Liver (tissue), 9 donors: ENCODE measurements around the gene MASP1. TPM values are rescaled to one million over a fixed set of nuclear protein-coding genes. Genes with fewer than 3 reads are reported as not detected.
A peak's percentile ranks its signal among the peaks of the same experiment; 100 is the strongest.

Experiments
- DNase-seq: peaks from one replicate; pipeline ENCODE4 v3.0.0-alpha.2; 2017; ENCODE audit warnings: low spot score
- H3K27ac ChIP-seq, 2 donors: one replicate each; pipeline ENCODE4 v1.7.0; 2013; ENCODE audit warnings: inconsistent platforms in 2 of 2, low read length in 2 of 2, control low read depth in 1 of 2, low read depth in 1 of 2, mild to moderate bottlenecking in 1 of 2
- H3K27me3 ChIP-seq, 4 donors: one replicate each; pipeline versions ENCODE4 v1.6.1 to v1.7.0; 2013; ENCODE audit warnings: low read length in 3 of 4, inconsistent platforms in 1 of 4, mild to moderate bottlenecking in 1 of 4, moderate library complexity in 1 of 4; ENCODE audit not compliant: control insufficient read depth in 4 of 4, insufficient read depth in 4 of 4
- H3K36me3 ChIP-seq, 4 donors: one replicate each; pipeline versions ENCODE4 v1.6.1 to v1.7.0; 2013; ENCODE audit warnings: low read length in 3 of 4, mild to moderate bottlenecking in 3 of 4, low read depth in 1 of 4, moderate library complexity in 1 of 4; ENCODE audit not compliant: control insufficient read depth in 4 of 4, insufficient read depth in 3 of 4
- H3K4me1 ChIP-seq, 4 donors: one replicate each; pipeline versions ENCODE4 v1.6.1 to v1.7.0; 2013; ENCODE audit warnings: low read length in 3 of 4, mild to moderate bottlenecking in 3 of 4, moderate library complexity in 1 of 4; ENCODE audit not compliant: control insufficient read depth in 4 of 4, insufficient read depth in 4 of 4
- H3K4me3 ChIP-seq, 3 donors: one replicate each; pipeline versions ENCODE4 v1.6.1 to v1.7.0; 2013; ENCODE audit warnings: low read length in 3 of 3, control low read depth in 1 of 3, low read depth in 1 of 3, mild to moderate bottlenecking in 1 of 3
- H3K9ac ChIP-seq, 2 donors: one replicate each; pipeline ENCODE4 v1.7.0; 2013; ENCODE audit warnings: low read length in 2 of 2, mild to moderate bottlenecking in 2 of 2, moderate library complexity in 2 of 2, control low read depth in 1 of 2, low read depth in 1 of 2
- H3K9me3 ChIP-seq, 4 donors: one replicate each; pipeline versions ENCODE4 v1.6.1 to v1.7.0; 2013; ENCODE audit warnings: low read length in 3 of 4; ENCODE audit not compliant: control insufficient read depth in 4 of 4
- EGR1 ChIP-seq, 2 donors: IDR thresholded peaks; 2 replicates each; pipeline ENCODE4 v1.6.1; 2016 to 2018; ENCODE audit warnings: antibody characterized with exemption in 2 of 2, low read depth in 2 of 2
- FOXA1 ChIP-seq: IDR thresholded peaks from 2 replicates; pipeline ENCODE4 v1.6.1; 2016; ENCODE audit warnings: antibody characterized with exemption
- FOXA2 ChIP-seq: IDR thresholded peaks from 2 replicates; pipeline ENCODE4 v1.6.1; 2016; ENCODE audit warnings: antibody characterized with exemption
- GABPA ChIP-seq, 2 donors: IDR thresholded peaks in 1 of 2; conservative IDR thresholded peaks in 1 of 2; 2 replicates each; pipeline ENCODE4 v1.6.1; 2016; ENCODE audit warnings: antibody characterized with exemption in 2 of 2, mild to moderate bottlenecking in 1 of 2, moderate library complexity in 1 of 2
- HNF4A ChIP-seq, 2 donors: conservative IDR thresholded peaks; 2 replicates each; pipeline ENCODE4 v1.6.1; 2016; ENCODE audit warnings: antibody characterized with exemption in 2 of 2, mild to moderate bottlenecking in 2 of 2
- HNF4G ChIP-seq: IDR thresholded peaks from 2 replicates; pipeline ENCODE4 v1.6.1; 2016; ENCODE audit warnings: antibody characterized with exemption
- JUND ChIP-seq, 2 donors: IDR thresholded peaks; 2 replicates each; pipeline ENCODE4 v1.6.1; 2016; ENCODE audit warnings: antibody characterized with exemption in 2 of 2
- NR2F2 ChIP-seq: IDR thresholded peaks from 2 replicates; pipeline ENCODE4 v1.6.1; 2016; ENCODE audit warnings: antibody characterized with exemption
- RAD21 ChIP-seq, 2 donors: IDR thresholded peaks; 2 replicates each; pipeline ENCODE4 v1.6.1; 2016; ENCODE audit warnings: antibody characterized with exemption in 2 of 2, mild to moderate bottlenecking in 2 of 2
- RXRA ChIP-seq, 2 donors: IDR thresholded peaks; 2 replicates each; pipeline ENCODE4 v1.6.1; 2017 to 2018; ENCODE audit warnings: antibody characterized with exemption in 2 of 2, mild to moderate bottlenecking in 1 of 2
- SP1 ChIP-seq: IDR thresholded peaks from 2 replicates; pipeline ENCODE4 v1.6.1; 2018; ENCODE audit warnings: antibody characterized with exemption, mild to moderate bottlenecking
- TAF1 ChIP-seq: conservative IDR thresholded peaks from 2 replicates; pipeline ENCODE4 v1.6.1; 2016; ENCODE audit warnings: antibody characterized with exemption, mild to moderate bottlenecking
- YY1 ChIP-seq: IDR thresholded peaks from 2 replicates; pipeline ENCODE4 v1.6.1; 2016; ENCODE audit warnings: antibody characterized with exemption, mild to moderate bottlenecking
- WGBS: extraction: QIAGEN DNeasy Blood & Tissue Kit; methylation state at CpG from one replicate; pipeline ENCODE4 v1.1.7; 2013; 5-methylcytosine and 5-hydroxymethylcytosine counted together
- polyA plus RNA-seq, 2 donors: library from polyadenylated mRNA; stranded (reverse) in 1 of 2; unstranded in 1 of 2; fragments of 200-250 nt in 1 of 2; fragments of >200 nt in 1 of 2; fragmentation: Nextera tagmentation in 1 of 2; extraction: Ambion mirVana in 1 of 2; gene quantifications; one replicate each; pipeline versions ENCODE4 v1.2.1 to v1.2.3, GENCODE V29; 2013 to 2015
- total RNA-seq, 2 donors: library from RNA; depleted of rRNA; stranded (reverse); fragments of >200 nt; gene quantifications; one replicate each; pipeline ENCODE4 v1.2.3, GENCODE V29; 2014
- TF ChIP-seq, protein P1 (sequence below): IDR thresholded peaks from 2 replicates; pipeline ENCODE4 v1.6.1; 2016; ENCODE audit warnings: antibody characterized with exemption
- TF ChIP-seq, protein P2 (sequence below): IDR thresholded peaks from 2 replicates; pipeline ENCODE4 v1.6.1; 2016; ENCODE audit warnings: antibody characterized with exemption, mild to moderate bottlenecking
- TF ChIP-seq, protein P3 (sequence below): IDR thresholded peaks from 2 replicates; pipeline ENCODE4 v1.6.1; 2016; ENCODE audit warnings: antibody characterized with exemption
- TF ChIP-seq, protein P4 (sequence below): IDR thresholded peaks from 2 replicates; pipeline ENCODE4 v1.6.1; 2016; ENCODE audit warnings: antibody characterized with exemption
- TF ChIP-seq, protein P5 (sequence below): fragments of 150-350 bp; IDR thresholded peaks from 2 replicates; pipeline ENCODE4 v1.5.1; 2017; ENCODE audit warnings: improper control_type of control experiment, low read depth, low read length; ENCODE audit not compliant: missing input control
- donor health status: healthy.
- donor health status: healthy.
- donor health status: healthy.
- donor health status: healthy.
- donor health status: healthy.

Gene MASP1
- total and polyA plus RNA-seq, 4 donors, result 53.2 to 83.8 (median 73.8) TPM

DNA sequence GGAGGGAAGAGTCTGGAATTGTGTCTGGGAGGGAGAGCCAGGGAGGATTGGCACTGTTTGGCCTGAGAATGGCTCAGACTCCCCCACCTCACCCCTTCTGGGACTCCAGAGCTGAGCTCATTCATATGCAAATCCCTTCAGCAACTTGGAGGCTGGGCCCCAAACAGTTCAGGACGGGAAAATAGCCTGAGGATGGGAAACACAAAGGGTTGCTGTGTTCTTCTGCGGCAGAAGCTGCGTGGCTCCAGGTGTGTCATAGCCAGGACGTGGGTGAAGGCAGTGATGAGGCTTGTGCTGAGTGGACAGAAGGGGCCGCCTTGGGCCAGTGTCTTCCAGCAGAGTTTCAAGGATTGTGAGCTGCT, 16.6 kb downstream of the MASP1 start:
- 68% methylated on average over 5 of the region's 5 CpGs for WGBS
- H3K9me3 ChIP-seq, result peaks cover 0 to 6% (median 0%) of the 10 kb centered on the region in 4 donors

More for the DNA sequence above, 16.6 kb downstream of the MASP1 start:
- peak overlapping the region in 1 of 2 donors; percentile 5 for H3K27ac ChIP-seq
- no peaks in the 10 kb centered on the region for H3K27me3 ChIP-seq
- no peak overlapping the region for H3K9ac ChIP-seq
- H3K4me1 ChIP-seq, result peaks cover 8 to 43% (median 26%) of the 10 kb centered on the region in 4 donors
- no peak overlapping the region for H3K4me3 ChIP-seq
- peaks cover 1 to 37% (median 16%) of the 10 kb centered on the region in 4 donors for H3K36me3 ChIP-seq
- TF ChIP-seq, protein P1, sequence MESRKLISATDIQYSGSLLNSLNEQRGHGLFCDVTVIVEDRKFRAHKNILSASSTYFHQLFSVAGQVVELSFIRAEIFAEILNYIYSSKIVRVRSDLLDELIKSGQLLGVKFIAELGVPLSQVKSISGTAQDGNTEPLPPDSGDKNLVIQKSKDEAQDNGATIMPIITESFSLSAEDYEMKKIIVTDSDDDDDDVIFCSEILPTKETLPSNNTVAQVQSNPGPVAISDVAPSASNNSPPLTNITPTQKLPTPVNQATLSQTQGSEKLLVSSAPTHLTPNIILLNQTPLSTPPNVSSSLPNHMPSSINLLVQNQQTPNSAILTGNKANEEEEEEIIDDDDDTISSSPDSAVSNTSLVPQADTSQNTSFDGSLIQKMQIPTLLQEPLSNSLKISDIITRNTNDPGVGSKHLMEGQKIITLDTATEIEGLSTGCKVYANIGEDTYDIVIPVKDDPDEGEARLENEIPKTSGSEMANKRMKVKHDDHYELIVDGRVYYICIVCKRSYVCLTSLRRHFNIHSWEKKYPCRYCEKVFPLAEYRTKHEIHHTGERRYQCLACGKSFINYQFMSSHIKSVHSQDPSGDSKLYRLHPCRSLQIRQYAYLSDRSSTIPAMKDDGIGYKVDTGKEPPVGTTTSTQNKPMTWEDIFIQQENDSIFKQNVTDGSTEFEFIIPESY, result no peak
- TF ChIP-seq, protein P2, sequence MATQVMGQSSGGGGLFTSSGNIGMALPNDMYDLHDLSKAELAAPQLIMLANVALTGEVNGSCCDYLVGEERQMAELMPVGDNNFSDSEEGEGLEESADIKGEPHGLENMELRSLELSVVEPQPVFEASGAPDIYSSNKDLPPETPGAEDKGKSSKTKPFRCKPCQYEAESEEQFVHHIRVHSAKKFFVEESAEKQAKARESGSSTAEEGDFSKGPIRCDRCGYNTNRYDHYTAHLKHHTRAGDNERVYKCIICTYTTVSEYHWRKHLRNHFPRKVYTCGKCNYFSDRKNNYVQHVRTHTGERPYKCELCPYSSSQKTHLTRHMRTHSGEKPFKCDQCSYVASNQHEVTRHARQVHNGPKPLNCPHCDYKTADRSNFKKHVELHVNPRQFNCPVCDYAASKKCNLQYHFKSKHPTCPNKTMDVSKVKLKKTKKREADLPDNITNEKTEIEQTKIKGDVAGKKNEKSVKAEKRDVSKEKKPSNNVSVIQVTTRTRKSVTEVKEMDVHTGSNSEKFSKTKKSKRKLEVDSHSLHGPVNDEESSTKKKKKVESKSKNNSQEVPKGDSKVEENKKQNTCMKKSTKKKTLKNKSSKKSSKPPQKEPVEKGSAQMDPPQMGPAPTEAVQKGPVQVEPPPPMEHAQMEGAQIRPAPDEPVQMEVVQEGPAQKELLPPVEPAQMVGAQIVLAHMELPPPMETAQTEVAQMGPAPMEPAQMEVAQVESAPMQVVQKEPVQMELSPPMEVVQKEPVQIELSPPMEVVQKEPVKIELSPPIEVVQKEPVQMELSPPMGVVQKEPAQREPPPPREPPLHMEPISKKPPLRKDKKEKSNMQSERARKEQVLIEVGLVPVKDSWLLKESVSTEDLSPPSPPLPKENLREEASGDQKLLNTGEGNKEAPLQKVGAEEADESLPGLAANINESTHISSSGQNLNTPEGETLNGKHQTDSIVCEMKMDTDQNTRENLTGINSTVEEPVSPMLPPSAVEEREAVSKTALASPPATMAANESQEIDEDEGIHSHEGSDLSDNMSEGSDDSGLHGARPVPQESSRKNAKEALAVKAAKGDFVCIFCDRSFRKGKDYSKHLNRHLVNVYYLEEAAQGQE, result no peak
- no peak for TF ChIP-seq RXRA (IDR thresholded peaks at IDR 0.05)
- TF ChIP-seq RAD21 (IDR thresholded peaks at IDR 0.05), result no peak
- TF ChIP-seq FOXA1, result no peak
- TF ChIP-seq, protein P3, sequence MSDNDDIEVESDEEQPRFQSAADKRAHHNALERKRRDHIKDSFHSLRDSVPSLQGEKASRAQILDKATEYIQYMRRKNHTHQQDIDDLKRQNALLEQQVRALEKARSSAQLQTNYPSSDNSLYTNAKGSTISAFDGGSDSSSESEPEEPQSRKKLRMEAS, result no peak
- TF ChIP-seq SP1, result no peak
- no peak for TF ChIP-seq NR2F2
- TF ChIP-seq EGR1 (IDR thresholded peaks at IDR 0.05; ENCODE audit: low read depth in 2 of 2), result no peak
- no peak for TF ChIP-seq TAF1
- TF ChIP-seq YY1, result no peak
- TF ChIP-seq HNF4G, result no peak
- no peak for TF ChIP-seq HNF4A (conservative IDR thresholded peaks at IDR 0.05)
- TF ChIP-seq, protein P4, sequence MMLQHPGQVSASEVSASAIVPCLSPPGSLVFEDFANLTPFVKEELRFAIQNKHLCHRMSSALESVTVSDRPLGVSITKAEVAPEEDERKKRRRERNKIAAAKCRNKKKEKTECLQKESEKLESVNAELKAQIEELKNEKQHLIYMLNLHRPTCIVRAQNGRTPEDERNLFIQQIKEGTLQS, result no peak
- no peak for TF ChIP-seq FOXA2
- TF ChIP-seq, protein P5, sequence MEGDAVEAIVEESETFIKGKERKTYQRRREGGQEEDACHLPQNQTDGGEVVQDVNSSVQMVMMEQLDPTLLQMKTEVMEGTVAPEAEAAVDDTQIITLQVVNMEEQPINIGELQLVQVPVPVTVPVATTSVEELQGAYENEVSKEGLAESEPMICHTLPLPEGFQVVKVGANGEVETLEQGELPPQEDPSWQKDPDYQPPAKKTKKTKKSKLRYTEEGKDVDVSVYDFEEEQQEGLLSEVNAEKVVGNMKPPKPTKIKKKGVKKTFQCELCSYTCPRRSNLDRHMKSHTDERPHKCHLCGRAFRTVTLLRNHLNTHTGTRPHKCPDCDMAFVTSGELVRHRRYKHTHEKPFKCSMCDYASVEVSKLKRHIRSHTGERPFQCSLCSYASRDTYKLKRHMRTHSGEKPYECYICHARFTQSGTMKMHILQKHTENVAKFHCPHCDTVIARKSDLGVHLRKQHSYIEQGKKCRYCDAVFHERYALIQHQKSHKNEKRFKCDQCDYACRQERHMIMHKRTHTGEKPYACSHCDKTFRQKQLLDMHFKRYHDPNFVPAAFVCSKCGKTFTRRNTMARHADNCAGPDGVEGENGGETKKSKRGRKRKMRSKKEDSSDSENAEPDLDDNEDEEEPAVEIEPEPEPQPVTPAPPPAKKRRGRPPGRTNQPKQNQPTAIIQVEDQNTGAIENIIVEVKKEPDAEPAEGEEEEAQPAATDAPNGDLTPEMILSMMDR, result no peak
- TF ChIP-seq JUND (IDR thresholded peaks at IDR 0.05), result no peak
- TF ChIP-seq GABPA (IDR thresholded peaks at IDR 0.05 in 1 of 2, conservative IDR thresholded peaks at IDR 0.05 in 1 of 2), result no peak
- DNase-seq, result no peak
